ENCODE measurements around the gene NPAS3.

Gene NPAS3

GRCh38 chr14:33781236-33781635 lies 842.6 kb downstream of the NPAS3 start:
- no peak for TF ChIP-seq CTCF (IDR thresholded peaks at IDR 0.05; ENCODE audit: insufficient read depth, low read depth, low read length, missing control alignments)
- H3K4me3 ChIP-seq (ENCODE audit: low read length): no peak overlapping the region
- no peak for DNase-seq (ENCODE audit: low read depth)

- no peak overlapping the region for H3K4me3 ChIP-seq (ENCODE audit: low read length)
- no peak for TF ChIP-seq CTCF (IDR thresholded peaks at IDR 0.05; ENCODE audit: insufficient read depth, low read depth, low read length, missing control alignments)
- DNase-seq (ENCODE audit: low read depth): no peak
These were observed 844.2 kb downstream of the NPAS3 start for GRCh38 chr14:33782923-33783322.

- no peak overlapping the region for H3K4me3 ChIP-seq (ENCODE audit: low read length)
- no peak for TF ChIP-seq CTCF (IDR thresholded peaks at IDR 0.05; ENCODE audit: insufficient read depth, low read depth, low read length, missing control alignments)
- no peak for DNase-seq (ENCODE audit: low read depth)
These were observed 847.6 kb downstream of the NPAS3 start for GRCh38 chr14:33786091-33786825.

- TF ChIP-seq CTCF (IDR thresholded peaks at IDR 0.05; ENCODE audit: insufficient read depth, low read depth, low read length, missing control alignments): no peak
- H3K4me3 ChIP-seq (ENCODE audit: low read length): no peak overlapping the region
- no peak for DNase-seq (ENCODE audit: low read depth)
These were observed 849.5 kb downstream of the NPAS3 start for GRCh38 chr14:33788161-33788560.

DNA sequence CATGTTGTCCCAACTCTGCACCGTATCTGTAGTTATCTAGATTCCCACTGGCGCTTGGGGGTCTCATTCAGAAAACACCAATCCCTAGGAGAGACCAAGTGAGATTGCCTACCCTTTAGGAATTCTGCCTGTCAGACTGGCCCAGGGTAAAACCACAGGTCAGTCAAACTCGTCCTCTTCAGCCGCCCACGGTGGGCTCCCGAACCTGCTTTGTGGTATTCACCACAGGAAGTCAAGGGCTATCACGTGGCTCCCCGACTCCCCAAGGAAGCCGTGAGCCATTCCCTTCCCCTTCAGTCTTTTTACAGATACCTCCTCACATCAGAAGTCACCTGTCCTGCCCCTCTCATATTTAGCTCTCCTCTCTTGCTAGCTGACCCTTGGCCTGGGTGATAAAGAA lies 852.3 kb downstream of the NPAS3 start:
- no peak for DNase-seq (ENCODE audit: low read depth)
- H3K4me3 ChIP-seq (ENCODE audit: low read length): no peak overlapping the region
- no peak for TF ChIP-seq CTCF (IDR thresholded peaks at IDR 0.05; ENCODE audit: insufficient read depth, low read depth, low read length, missing control alignments)

DNA sequence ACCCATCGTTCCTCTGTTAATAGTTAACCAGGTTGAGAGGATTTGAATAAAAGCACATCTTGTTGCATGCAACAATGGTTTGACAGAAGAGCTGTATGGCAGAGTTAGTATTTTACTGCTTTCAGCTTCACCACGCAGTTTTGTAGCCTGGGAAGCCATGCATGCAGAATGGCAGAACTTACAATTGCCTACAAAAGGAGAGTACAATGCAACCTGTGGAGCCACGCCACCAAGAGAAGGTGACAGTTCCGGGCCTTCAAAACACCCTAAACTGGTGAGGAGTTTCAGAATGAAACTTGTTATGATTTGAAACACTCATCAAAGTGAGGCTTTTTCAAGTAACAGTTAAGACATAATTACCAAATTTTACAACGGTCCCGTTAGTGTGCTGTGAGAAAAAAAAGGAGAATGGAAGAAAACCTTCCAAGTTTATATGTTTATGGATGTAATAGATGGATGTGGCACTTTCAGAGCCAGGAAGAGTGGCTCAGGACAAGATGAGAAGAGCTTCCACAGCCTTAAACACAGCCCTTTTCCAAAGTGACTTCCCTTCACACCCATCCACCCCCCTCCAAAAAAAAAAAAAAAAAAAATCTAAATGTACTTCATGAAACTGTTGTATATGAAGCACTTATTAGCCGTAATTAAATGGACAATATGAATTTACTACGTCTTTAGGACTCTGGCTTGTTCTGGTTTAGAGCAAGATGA lies 853.5 kb downstream of the NPAS3 start:
- no peak for TF ChIP-seq CTCF (IDR thresholded peaks at IDR 0.05; ENCODE audit: insufficient read depth, low read depth, low read length, missing control alignments)
- no peak for DNase-seq (ENCODE audit: low read depth)
- H3K4me3 ChIP-seq (ENCODE audit: low read length): no peak overlapping the region

Data from epithelial cell of esophagus (primary cell).